Neural cell (in vitro differentiated cells): ENCODE results near the gene TMEM175. TPM values are rescaled to one million over a fixed set of nuclear protein-coding genes. Genes with fewer than 3 reads are reported as not detected.

Source experiments
- H2AFZ ChIP-seq: fragments of 200-600, 300-800 bp; sonication (generic), shearing (Covaris generic); 2 replicates; pipeline ENCODE4 v1.6.0; 2014; ENCODE audit warnings: low read depth, mild to moderate bottlenecking, antibody characterized with exemption, low read length, moderate library complexity
- H3F3A ChIP-seq: fragments of 200-600 bp; shearing (Covaris generic); 2 replicates; pipeline ENCODE4 v1.6.1; 2016; ENCODE audit warnings: mild to moderate bottlenecking, moderate library complexity, mixed read lengths, antibody characterized with exemption, low read length; ENCODE audit not compliant: insufficient read depth, poor library complexity, severe bottlenecking
- H3K27ac ChIP-seq: fragments of 200-600, 300-800 bp; sonication (generic), shearing (Covaris generic); 2 replicates; pipeline ENCODE4 v1.5.1; 2014; ENCODE audit warnings: mild to moderate bottlenecking, low read length, moderate library complexity
- H3K27me3 ChIP-seq: fragments of 300-800, 200-600 bp; sonication (generic), shearing (Covaris generic); 2 replicates; pipeline ENCODE4 v1.6.0; 2014; ENCODE audit warnings: mild to moderate bottlenecking, low read depth, low read length, moderate library complexity; ENCODE audit not compliant: insufficient read depth
- H3K36me3 ChIP-seq: fragments of 300-800, 200-600 bp; sonication (generic), shearing (Covaris generic); 2 replicates; pipeline ENCODE4 v1.5.1; 2014; ENCODE audit warnings: mild to moderate bottlenecking, antibody characterized with exemption, low read length, moderate library complexity; ENCODE audit not compliant: insufficient read depth
- H3K4me2 ChIP-seq: fragments of 300-800, 200-600 bp; sonication (generic), shearing (Covaris generic); 2 replicates; pipeline ENCODE4 v1.6.0; 2014; ENCODE audit warnings: mild to moderate bottlenecking, low read length
- H3K4me3 ChIP-seq: fragments of 300-800, 200-600 bp; sonication (generic), shearing (Covaris generic); 2 replicates; pipeline ENCODE4 v1.5.1; 2014; ENCODE audit warnings: mild to moderate bottlenecking, low read length, moderate library complexity
- H3K79me2 ChIP-seq: fragments of 200-600 bp; shearing (Covaris generic); replicated peaks from 2 replicates; pipeline ENCODE4 v1.6.0; 2014; ENCODE audit warnings: mild to moderate bottlenecking, low read length, moderate library complexity; ENCODE audit not compliant: insufficient read depth
- H3K9ac ChIP-seq: fragments of 300-800, 200-600 bp; sonication (generic), shearing (Covaris generic); 2 replicates; pipeline ENCODE4 v1.6.1; 2016; ENCODE audit warnings: mild to moderate bottlenecking, low read length, mixed read lengths
- H3K9me2 ChIP-seq: fragments of 200-600 bp; shearing (Covaris generic); 2 replicates; pipeline ENCODE4 v1.6.1; 2016; ENCODE audit warnings: mild to moderate bottlenecking, low read length, mixed read lengths; ENCODE audit not compliant: insufficient read depth
- H3K9me3 ChIP-seq: fragments of 200-600, 300-800 bp; sonication (generic), shearing (Covaris generic); 2 replicates; pipeline ENCODE4 v1.6.1; 2016; ENCODE audit warnings: mild to moderate bottlenecking, mixed run types, low read length, moderate library complexity, mixed read lengths
- H4K20me1 ChIP-seq: fragments of 200-600 bp; shearing (Covaris generic); 2 replicates; pipeline ENCODE4 v1.6.1; 2016; ENCODE audit warnings: mild to moderate bottlenecking, mixed run types; ENCODE audit not compliant: insufficient read depth
- CTCF ChIP-seq: fragments of 450-650 bp; IDR thresholded peaks from 2 replicates; pipeline ENCODE4 v1.5.1; 2014; ENCODE audit warnings: antibody characterized with exemption, mild to moderate bottlenecking, moderate library complexity; ENCODE audit not compliant: poor library complexity, severe bottlenecking
- EP300 ChIP-seq: fragments of 450-650 bp; conservative IDR thresholded peaks from 2 replicates; pipeline ENCODE4 v1.6.1; 2014; ENCODE audit warnings: antibody characterized with exemption, mild to moderate bottlenecking, moderate library complexity; ENCODE audit not compliant: poor library complexity, severe bottlenecking
- EZH2 ChIP-seq: fragments of 200-600, 300-800 bp; shearing (Covaris generic), sonication (generic); IDR thresholded peaks from 2 replicates; pipeline ENCODE4 v1.6.1; 2014; ENCODE audit warnings: antibody characterized with exemption, low read length, borderline replicate concordance, mild to moderate bottlenecking; ENCODE audit not compliant: insufficient read depth, poor library complexity, severe bottlenecking
- MXI1 ChIP-seq: fragments of 450-650 bp; conservative IDR thresholded peaks from 2 replicates; pipeline ENCODE4 v1.6.1; 2014; ENCODE audit warnings: antibody characterized with exemption, mild to moderate bottlenecking; ENCODE audit not compliant: poor library complexity, severe bottlenecking
- POLR2AphosphoS5 ChIP-seq: IDR thresholded peaks from 2 replicates; pipeline ENCODE4 v1.6.1; 2012
- RAD21 ChIP-seq: fragments of 450-650 bp; conservative IDR thresholded peaks from 2 replicates; pipeline ENCODE4 v1.6.1; 2014; ENCODE audit warnings: antibody characterized with exemption, mild to moderate bottlenecking, moderate library complexity
- REST ChIP-seq: IDR thresholded peaks from 2 replicates; pipeline ENCODE4 v1.6.1; 2012; ENCODE audit warnings: borderline replicate concordance
- SMC3 ChIP-seq: fragments of 450-650 bp; conservative IDR thresholded peaks from 2 replicates; pipeline ENCODE4 v1.6.1; 2014; ENCODE audit warnings: antibody characterized with exemption, mild to moderate bottlenecking, moderate library complexity; ENCODE audit not compliant: poor library complexity
- TAF1 ChIP-seq: IDR thresholded peaks from 2 replicates; pipeline ENCODE4 v1.6.1; 2012; ENCODE audit warnings: low read depth
- polyA plus RNA-seq: library from polyadenylated mRNA; depleted of rRNA; stranded (reverse); fragments of >200 nt; gene quantifications from 2 replicates; pipeline ENCODE4 v1.2.3, GENCODE V29; 2014

Gene TMEM175
- polyA plus RNA-seq, 1 donor from 2014 or later, result 36.9 TPM

- H2AFZ ChIP-seq, result no peak overlapping the region
- H3K27ac ChIP-seq, result no peak overlapping the region
- no peaks in the 10 kb centered on the region for H3K79me2 ChIP-seq
- no peaks in the 10 kb centered on the region for H3F3A ChIP-seq
- no peaks in the 10 kb centered on the region for H3K36me3 ChIP-seq
- no peak overlapping the region for H3K4me2 ChIP-seq
- H3K27me3 ChIP-seq, result peaks cover 57% of the 10 kb centered on the region
- no peak overlapping the region for H3K4me3 ChIP-seq
- H3K9ac ChIP-seq, result no peak overlapping the region
- peaks cover 4% of the 10 kb centered on the region for H3K9me3 ChIP-seq
- no peaks in the 10 kb centered on the region for H4K20me1 ChIP-seq
- no peaks in the 10 kb centered on the region for H3K9me2 ChIP-seq
- TF ChIP-seq RAD21 (no peak), SMC3 (no peak), EZH2 (no peak)
Measured at GRCh38 chr4:1002631-1003251, 70.5 kb downstream of the TMEM175 start.

- H3K9me2 ChIP-seq, result no peaks in the 10 kb centered on the region
- H3K79me2 ChIP-seq, result no peaks in the 10 kb centered on the region
Measured at GRCh38 chr4:1003271-1004070, 71.2 kb downstream of the TMEM175 start.

More at GRCh38 chr4:1003271-1004070, 71.2 kb downstream of the TMEM175 start:
- Histone ChIP-seq H3K9me3 (peaks cover 4% of the 10 kb centered on the region), H3K4me3 (no peak overlapping the region), H3K4me2 (no peak overlapping the region), H2AFZ (no peak overlapping the region), H3K9ac (no peak overlapping the region), H3K36me3 (no peaks in the 10 kb centered on the region), H3F3A (no peaks in the 10 kb centered on the region), H4K20me1 (no peaks in the 10 kb centered on the region), H3K27me3 (peaks cover 55% of the 10 kb centered on the region), H3K27ac (no peak overlapping the region)
- TF ChIP-seq RAD21 (no peak), REST (no peak), CTCF (no peak), EZH2 (no peak), POLR2AphosphoS5 (no peak), MXI1 (no peak), SMC3 (no peak), EP300 (no peak), TAF1 (no peak)
